K562 (cell line): Measurements from ENCODE around the gene ABHD14A. TPM values are rescaled to one million over a fixed set of nuclear protein-coding genes. Genes with fewer than 3 reads are reported as not detected.

Experiments
- DLX4 ChIP-seq: fragments of 250-450 bp; sonication (Bioruptor Pico); IDR thresholded peaks from 2 replicates; pipeline ENCODE4 v1.6.1; 2021; ENCODE audit warnings: mild to moderate bottlenecking
- FOXM1 ChIP-seq, 2 experiments: fragments of 450-650 bp in 1 of 2; sonication (generic) in 1 of 2; formaldehyde crosslinking in 1 of 2; IDR thresholded peaks; 2 replicates each; pipeline versions ENCODE4 v1.6.1 to v1.9.0; 2017 to 2022; ENCODE audit warnings: low read depth in 2 of 2, mild to moderate bottlenecking in 2 of 2, missing genetic modification reagents in 1 of 2, moderate library complexity in 1 of 2
- FUS ChIP-seq: fragments of 200-400 bp; formaldehyde crosslinking; optimal IDR thresholded peaks from 2 replicates; pipeline ENCODE3; 2017; ENCODE audit warnings: low read depth, low read length
- POLR2A ChIP-seq: fragments of 450-650 bp; conservative IDR thresholded peaks from 2 replicates; pipeline ENCODE4 v1.6.1; 2016
- POLR2G ChIP-seq: fragments of 200-400 bp; formaldehyde crosslinking; IDR thresholded peaks from 2 replicates; pipeline ENCODE4 v1.6.1; 2017; ENCODE audit warnings: low read depth, mild to moderate bottlenecking, antibody characterized with exemption, low read length, moderate library complexity
- SETDB1 ChIP-seq: IDR thresholded peaks from one replicate; pipeline ENCODE4 v1.6.1; 2012; ENCODE audit warnings: low read length, control low read depth, inconsistent platforms
- SIN3B ChIP-seq: fragments of 450-650 bp; IDR thresholded peaks from 2 replicates; pipeline ENCODE4 v1.6.1; 2017; ENCODE audit warnings: low read depth, mild to moderate bottlenecking, moderate library complexity
- SRSF9 ChIP-seq: fragments of 200-400 bp; formaldehyde crosslinking; IDR thresholded peaks from 2 replicates; pipeline ENCODE4 v1.6.1; 2017; ENCODE audit warnings: low read depth, low read length, borderline replicate concordance
- SUPT5H ChIP-seq: fragments of 450-650 bp; IDR thresholded peaks from 2 replicates; pipeline ENCODE4 v1.6.1; 2016
- ZBTB7A ChIP-seq: IDR thresholded peaks from 2 replicates; pipeline ENCODE4 v1.6.1; 2011; ENCODE audit warnings: low read depth, mild to moderate bottlenecking, low read length, moderate library complexity, borderline replicate concordance; ENCODE audit not compliant: control insufficient read depth
- polyA plus RNA-seq, 8 experiments: library from polyadenylated mRNA; depleted of rRNA in 4 of 8; stranded (reverse) in 5 of 8; unstranded in 3 of 8; fragments of >200 nt; fragmentation: Nextera tagmentation in 2 of 8; fragmentation: Illumina TruSeq in 1 of 8; extraction: Ambion mirVana in 2 of 8; extraction: Trizol in 1 of 8; gene quantifications; 2 replicates each; pipeline versions ENCODE4 v1.2.1 to v1.2.3, GENCODE V29; 2011 to 2014; ENCODE audit warnings: inconsistent platforms in 1 of 8, missing spikeins in 1 of 8
- total RNA-seq, 7 experiments: library from RNA; depleted of rRNA in 6 of 7; stranded (reverse); fragments of >200 nt in 6 of 7; fragmentation: Illumina TruSeq in 2 of 7; extraction: Trizol in 2 of 7; gene quantifications; 2 replicates each; pipeline versions ENCODE4 v1.2.1 to v1.2.3, GENCODE V29; 2011 to 2021; ENCODE audit warnings: low replicate concordance in 1 of 7
- TF ChIP-seq, protein P1 (sequence below): fragments of 250-450 bp; sonication (Bioruptor Pico); IDR thresholded peaks from 2 replicates; pipeline ENCODE4 v1.5.0; 2021
- TF ChIP-seq, protein P2 (sequence below), 2 experiments: fragments of 250-450 bp in 1 of 2; fragments of 450-650 bp in 1 of 2; sonication (Bioruptor Pico) in 1 of 2; IDR thresholded peaks; 2 replicates each; pipeline versions ENCODE4 v1.6.1 to v1.8.0; 2016 to 2021; ENCODE audit warnings: mild to moderate bottlenecking in 2 of 2, moderate library complexity in 2 of 2, missing compliant biosample characterization in 1 of 2, missing genetic modification characterization in 1 of 2
- TF ChIP-seq, protein P3 (sequence below): fragments of 200-800 bp; sonication (Bioruptor generic); IDR thresholded peaks from 2 replicates; pipeline ENCODE4 v1.6.1; 2016; ENCODE audit warnings: missing genetic modification characterization, missing compliant biosample characterization
- TF ChIP-seq, protein P4 (sequence below), 2 experiments: fragments of 450-650 bp; IDR thresholded peaks; 2 replicates each; pipeline ENCODE4 v1.6.1; 2018; ENCODE audit warnings: mild to moderate bottlenecking in 2 of 2, low read depth in 1 of 2; ENCODE audit not compliant: partially characterized antibody in 2 of 2

ABHD14A gene
- total and polyA plus RNA-seq, 9 of the 15 experiments (the other 6 are each of a cell fraction or from before 2014, with no cell fraction given), result 0.90 to 10.5 (median 8.3) TPM

GRCh38 chr3:51995346-51996163 lies 20.7 kb downstream of the ABHD14A start, which contains the start of gene RPL29 (continued):
- TF ChIP-seq, protein P1, sequence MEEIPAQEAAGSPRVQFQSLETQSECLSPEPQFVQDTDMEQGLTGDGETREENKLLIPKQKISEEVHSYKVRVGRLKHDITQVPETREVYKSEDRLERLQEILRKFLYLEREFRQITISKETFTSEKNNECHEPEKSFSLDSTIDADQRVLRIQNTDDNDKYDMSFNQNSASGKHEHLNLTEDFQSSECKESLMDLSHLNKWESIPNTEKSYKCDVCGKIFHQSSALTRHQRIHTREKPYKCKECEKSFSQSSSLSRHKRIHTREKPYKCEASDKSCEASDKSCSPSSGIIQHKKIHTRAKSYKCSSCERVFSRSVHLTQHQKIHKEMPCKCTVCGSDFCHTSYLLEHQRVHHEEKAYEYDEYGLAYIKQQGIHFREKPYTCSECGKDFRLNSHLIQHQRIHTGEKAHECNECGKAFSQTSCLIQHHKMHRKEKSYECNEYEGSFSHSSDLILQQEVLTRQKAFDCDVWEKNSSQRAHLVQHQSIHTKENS, result no peak
- TF ChIP-seq SETDB1, result no peak
- TF ChIP-seq SRSF9, result no peak
- no peak for TF ChIP-seq FUS
- peak; percentile 99 for TF ChIP-seq POLR2G
- TF ChIP-seq, protein P2, sequence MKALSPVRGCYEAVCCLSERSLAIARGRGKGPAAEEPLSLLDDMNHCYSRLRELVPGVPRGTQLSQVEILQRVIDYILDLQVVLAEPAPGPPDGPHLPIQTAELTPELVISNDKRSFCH (CRISPR knock-in tag; IDR thresholded peaks at IDR 0.05), result no peak
- TF ChIP-seq, protein P2 (tag; IDR thresholded peaks at IDR 0.05), result peak; percentile 75; the same call in 1 of the 2 replicates
- TF ChIP-seq FOXM1 (IDR thresholded peaks at IDR 0.05; ENCODE audit: low read depth), result no peak
- no peak for TF ChIP-seq FOXM1 (CRISPR knock-in tag; IDR thresholded peaks at IDR 0.05; ENCODE audit: low read depth)
- peak; percentile 84 for TF ChIP-seq SIN3B
- TF ChIP-seq POLR2A, result peak; percentile 98
- TF ChIP-seq, protein P3, sequence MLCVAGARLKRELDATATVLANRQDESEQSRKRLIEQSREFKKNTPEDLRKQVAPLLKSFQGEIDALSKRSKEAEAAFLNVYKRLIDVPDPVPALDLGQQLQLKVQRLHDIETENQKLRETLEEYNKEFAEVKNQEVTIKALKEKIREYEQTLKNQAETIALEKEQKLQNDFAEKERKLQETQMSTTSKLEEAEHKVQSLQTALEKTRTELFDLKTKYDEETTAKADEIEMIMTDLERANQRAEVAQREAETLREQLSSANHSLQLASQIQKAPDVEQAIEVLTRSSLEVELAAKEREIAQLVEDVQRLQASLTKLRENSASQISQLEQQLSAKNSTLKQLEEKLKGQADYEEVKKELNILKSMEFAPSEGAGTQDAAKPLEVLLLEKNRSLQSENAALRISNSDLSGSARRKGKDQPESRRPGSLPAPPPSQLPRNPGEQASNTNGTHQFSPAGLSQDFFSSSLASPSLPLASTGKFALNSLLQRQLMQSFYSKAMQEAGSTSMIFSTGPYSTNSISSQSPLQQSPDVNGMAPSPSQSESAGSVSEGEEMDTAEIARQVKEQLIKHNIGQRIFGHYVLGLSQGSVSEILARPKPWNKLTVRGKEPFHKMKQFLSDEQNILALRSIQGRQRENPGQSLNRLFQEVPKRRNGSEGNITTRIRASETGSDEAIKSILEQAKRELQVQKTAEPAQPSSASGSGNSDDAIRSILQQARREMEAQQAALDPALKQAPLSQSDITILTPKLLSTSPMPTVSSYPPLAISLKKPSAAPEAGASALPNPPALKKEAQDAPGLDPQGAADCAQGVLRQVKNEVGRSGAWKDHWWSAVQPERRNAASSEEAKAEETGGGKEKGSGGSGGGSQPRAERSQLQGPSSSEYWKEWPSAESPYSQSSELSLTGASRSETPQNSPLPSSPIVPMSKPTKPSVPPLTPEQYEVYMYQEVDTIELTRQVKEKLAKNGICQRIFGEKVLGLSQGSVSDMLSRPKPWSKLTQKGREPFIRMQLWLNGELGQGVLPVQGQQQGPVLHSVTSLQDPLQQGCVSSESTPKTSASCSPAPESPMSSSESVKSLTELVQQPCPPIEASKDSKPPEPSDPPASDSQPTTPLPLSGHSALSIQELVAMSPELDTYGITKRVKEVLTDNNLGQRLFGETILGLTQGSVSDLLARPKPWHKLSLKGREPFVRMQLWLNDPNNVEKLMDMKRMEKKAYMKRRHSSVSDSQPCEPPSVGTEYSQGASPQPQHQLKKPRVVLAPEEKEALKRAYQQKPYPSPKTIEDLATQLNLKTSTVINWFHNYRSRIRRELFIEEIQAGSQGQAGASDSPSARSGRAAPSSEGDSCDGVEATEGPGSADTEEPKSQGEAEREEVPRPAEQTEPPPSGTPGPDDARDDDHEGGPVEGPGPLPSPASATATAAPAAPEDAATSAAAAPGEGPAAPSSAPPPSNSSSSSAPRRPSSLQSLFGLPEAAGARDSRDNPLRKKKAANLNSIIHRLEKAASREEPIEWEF, result no peak
- TF ChIP-seq, protein P4, sequence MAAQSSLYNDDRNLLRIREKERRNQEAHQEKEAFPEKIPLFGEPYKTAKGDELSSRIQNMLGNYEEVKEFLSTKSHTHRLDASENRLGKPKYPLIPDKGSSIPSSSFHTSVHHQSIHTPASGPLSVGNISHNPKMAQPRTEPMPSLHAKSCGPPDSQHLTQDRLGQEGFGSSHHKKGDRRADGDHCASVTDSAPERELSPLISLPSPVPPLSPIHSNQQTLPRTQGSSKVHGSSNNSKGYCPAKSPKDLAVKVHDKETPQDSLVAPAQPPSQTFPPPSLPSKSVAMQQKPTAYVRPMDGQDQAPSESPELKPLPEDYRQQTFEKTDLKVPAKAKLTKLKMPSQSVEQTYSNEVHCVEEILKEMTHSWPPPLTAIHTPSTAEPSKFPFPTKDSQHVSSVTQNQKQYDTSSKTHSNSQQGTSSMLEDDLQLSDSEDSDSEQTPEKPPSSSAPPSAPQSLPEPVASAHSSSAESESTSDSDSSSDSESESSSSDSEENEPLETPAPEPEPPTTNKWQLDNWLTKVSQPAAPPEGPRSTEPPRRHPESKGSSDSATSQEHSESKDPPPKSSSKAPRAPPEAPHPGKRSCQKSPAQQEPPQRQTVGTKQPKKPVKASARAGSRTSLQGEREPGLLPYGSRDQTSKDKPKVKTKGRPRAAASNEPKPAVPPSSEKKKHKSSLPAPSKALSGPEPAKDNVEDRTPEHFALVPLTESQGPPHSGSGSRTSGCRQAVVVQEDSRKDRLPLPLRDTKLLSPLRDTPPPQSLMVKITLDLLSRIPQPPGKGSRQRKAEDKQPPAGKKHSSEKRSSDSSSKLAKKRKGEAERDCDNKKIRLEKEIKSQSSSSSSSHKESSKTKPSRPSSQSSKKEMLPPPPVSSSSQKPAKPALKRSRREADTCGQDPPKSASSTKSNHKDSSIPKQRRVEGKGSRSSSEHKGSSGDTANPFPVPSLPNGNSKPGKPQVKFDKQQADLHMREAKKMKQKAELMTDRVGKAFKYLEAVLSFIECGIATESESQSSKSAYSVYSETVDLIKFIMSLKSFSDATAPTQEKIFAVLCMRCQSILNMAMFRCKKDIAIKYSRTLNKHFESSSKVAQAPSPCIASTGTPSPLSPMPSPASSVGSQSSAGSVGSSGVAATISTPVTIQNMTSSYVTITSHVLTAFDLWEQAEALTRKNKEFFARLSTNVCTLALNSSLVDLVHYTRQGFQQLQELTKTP (IDR thresholded peaks at IDR 0.05; ENCODE audit: low read depth in 1 of 2, partially characterized antibody in 2 of 2), result peak; percentile 70 to 82
- TF ChIP-seq SUPT5H, result peak; percentile 96
- no peak for TF ChIP-seq ZBTB7A
- TF ChIP-seq DLX4 (CRISPR knock-in tag), result no peak
